ENCODE measurements around the gene GABBR1. TPM values are rescaled to one million over a fixed set of nuclear protein-coding genes. Genes with fewer than 3 reads are reported as not detected.

The GABBR1 gene
- total RNA-seq, 1 experiment from 2014 or later: 11.9 TPM

DNA sequence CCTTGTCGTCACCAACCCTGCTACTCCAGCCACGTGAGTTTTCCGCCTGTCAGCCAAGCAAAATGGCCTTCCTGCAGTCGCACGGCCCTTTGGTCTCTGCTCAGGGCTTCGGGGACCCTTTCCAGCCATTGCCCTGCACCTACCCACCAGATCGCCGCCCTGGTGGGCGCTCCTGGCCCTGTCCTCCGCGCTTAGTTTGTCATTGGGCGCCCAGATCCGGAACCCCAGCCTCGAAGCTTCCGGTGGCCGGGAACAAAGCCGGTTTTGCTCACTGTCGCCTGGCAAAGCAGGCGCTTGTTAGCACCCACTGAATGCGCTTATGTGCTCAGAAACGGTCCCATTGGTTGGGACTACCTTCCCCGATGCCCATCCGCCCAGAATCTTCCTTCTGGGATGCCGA lies 47.4 kb upstream of the GABBR1 start:
- POLR2A ChIA-PET: no interaction called here
- ATAC-seq (no peak), DNase-seq (ENCODE audit: low read depth, low spot score) (no peak)
- no peaks in the 10 kb centered on the region; the same call in 1 of the 2 replicates for H3K27me3 ChIP-seq (ENCODE audit: control insufficient read depth, insufficient read depth, low read length)
- in situ Hi-C loops (cut with HindIII; ENCODE audit: low pct_unique_long_range_greater_than_20kb, low sequenced_read_pairs): no loop called here
- H3K9me3 ChIP-seq (ENCODE audit: control insufficient read depth, insufficient read depth, low read depth, low read length): no peaks in the 10 kb centered on the region
- H3K4me3 ChIP-seq (ENCODE audit: low read depth in 2 of 2, low read length in 2 of 2): no peak overlapping the region
- no peak overlapping the region for H3K27ac ChIP-seq (ENCODE audit: low read length)
- no TSS peak for BruUV-seq (replicated peaks)
- CTCF ChIA-PET: no interaction called here
- TF ChIP-seq SIN3A (IDR thresholded peaks at IDR 0.05; ENCODE audit: borderline replicate concordance, insufficient read depth, low read depth, low read length) (no peak), TCF7L2 (IDR thresholded peaks at IDR 0.05; ENCODE audit: low read depth, low read length) (no peak), POLR2AphosphoS5 (IDR thresholded peaks at IDR 0.05; ENCODE audit: low read depth, low read length) (no peak)
- TF ChIP-seq, protein P1, sequence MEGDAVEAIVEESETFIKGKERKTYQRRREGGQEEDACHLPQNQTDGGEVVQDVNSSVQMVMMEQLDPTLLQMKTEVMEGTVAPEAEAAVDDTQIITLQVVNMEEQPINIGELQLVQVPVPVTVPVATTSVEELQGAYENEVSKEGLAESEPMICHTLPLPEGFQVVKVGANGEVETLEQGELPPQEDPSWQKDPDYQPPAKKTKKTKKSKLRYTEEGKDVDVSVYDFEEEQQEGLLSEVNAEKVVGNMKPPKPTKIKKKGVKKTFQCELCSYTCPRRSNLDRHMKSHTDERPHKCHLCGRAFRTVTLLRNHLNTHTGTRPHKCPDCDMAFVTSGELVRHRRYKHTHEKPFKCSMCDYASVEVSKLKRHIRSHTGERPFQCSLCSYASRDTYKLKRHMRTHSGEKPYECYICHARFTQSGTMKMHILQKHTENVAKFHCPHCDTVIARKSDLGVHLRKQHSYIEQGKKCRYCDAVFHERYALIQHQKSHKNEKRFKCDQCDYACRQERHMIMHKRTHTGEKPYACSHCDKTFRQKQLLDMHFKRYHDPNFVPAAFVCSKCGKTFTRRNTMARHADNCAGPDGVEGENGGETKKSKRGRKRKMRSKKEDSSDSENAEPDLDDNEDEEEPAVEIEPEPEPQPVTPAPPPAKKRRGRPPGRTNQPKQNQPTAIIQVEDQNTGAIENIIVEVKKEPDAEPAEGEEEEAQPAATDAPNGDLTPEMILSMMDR (IDR thresholded peaks at IDR 0.05): no peak
- intact Hi-C loops (cut with micrococcal nuclease; ENCODE audit: unreplicated experiment): no loop called here
- H3K4me1 ChIP-seq (ENCODE audit: control insufficient read depth, insufficient read depth, low read length): no peaks in the 10 kb centered on the region
- no peaks in the 10 kb centered on the region for H3K36me3 ChIP-seq (ENCODE audit: control insufficient read depth, insufficient read depth, low read length)

DNA sequence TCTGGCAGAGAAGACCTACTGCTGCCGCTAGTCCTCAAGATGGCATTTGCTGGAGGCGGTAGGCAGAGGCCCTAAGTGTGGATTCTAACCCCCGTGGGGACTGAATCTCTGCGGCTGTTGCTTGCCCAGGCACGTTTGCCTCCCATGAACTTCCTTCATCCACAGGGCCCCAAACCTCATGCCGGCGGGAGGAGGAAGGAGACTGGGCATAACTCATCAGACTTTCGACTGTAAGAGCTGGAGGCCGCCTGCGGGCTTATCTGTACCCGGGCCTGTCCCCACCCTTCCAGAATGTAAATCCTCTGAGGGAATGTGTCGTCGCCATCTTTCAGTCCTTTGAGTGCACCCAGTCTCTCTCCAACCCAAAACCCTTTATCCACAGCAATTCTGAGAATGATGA lies 47.0 kb upstream of the GABBR1 start:
- no peak for TF ChIP-seq SIN3A (IDR thresholded peaks at IDR 0.05; ENCODE audit: borderline replicate concordance, insufficient read depth, low read depth, low read length)
- TF ChIP-seq, protein P1 (IDR thresholded peaks at IDR 0.05): no peak
- DNase-seq (ENCODE audit: low read depth, low spot score) (no peak), ATAC-seq (no peak)
- no peaks in the 10 kb centered on the region; the same call in 1 of the 2 replicates for H3K27me3 ChIP-seq (ENCODE audit: control insufficient read depth, insufficient read depth, low read length)
- no TSS peak for BruUV-seq (replicated peaks)
- POLR2A ChIA-PET: no interaction called here
- H3K27ac ChIP-seq (ENCODE audit: low read length): no peak overlapping the region
- intact Hi-C loops (cut with micrococcal nuclease; ENCODE audit: unreplicated experiment) (no loop called here), in situ Hi-C loops (cut with HindIII; ENCODE audit: low pct_unique_long_range_greater_than_20kb, low sequenced_read_pairs) (no loop called here)
- no peaks in the 10 kb centered on the region for H3K4me1 ChIP-seq (ENCODE audit: control insufficient read depth, insufficient read depth, low read length)
- H3K36me3 ChIP-seq (ENCODE audit: control insufficient read depth, insufficient read depth, low read length): no peaks in the 10 kb centered on the region
- no peaks in the 10 kb centered on the region for H3K9me3 ChIP-seq (ENCODE audit: control insufficient read depth, insufficient read depth, low read depth, low read length)
- no peak overlapping the region for H3K4me3 ChIP-seq (ENCODE audit: low read depth in 2 of 2, low read length in 2 of 2)
- CTCF ChIA-PET: no interaction called here

DNA sequence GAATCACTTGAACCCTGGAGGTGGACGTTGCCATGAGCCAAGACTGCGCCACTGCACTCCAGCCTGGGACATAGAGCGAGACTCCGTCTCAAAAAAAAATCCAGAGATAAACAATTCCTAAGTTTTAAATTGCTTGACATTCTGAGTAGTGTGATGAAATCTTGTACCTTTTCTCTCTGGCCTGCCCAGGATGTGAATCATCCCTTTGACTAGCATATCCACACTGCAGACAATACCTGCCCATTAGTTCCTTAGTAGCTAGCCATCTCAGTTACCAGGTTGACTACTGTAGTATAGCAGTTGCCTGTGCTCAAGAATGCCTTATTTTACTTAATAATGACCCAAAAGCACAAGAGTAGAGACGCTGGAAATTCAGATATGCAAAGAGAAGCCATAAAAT lies 45.1 kb upstream of the GABBR1 start:
- Histone ChIP-seq H3K4me1 (ENCODE audit: control insufficient read depth, insufficient read depth, low read length) (no peaks in the 10 kb centered on the region), H3K27ac (ENCODE audit: low read length) (no peak overlapping the region), H3K27me3 (ENCODE audit: control insufficient read depth, insufficient read depth, low read length) (no peaks in the 10 kb centered on the region), H3K36me3 (ENCODE audit: control insufficient read depth, insufficient read depth, low read length) (no peaks in the 10 kb centered on the region), H3K9me3 (ENCODE audit: control insufficient read depth, insufficient read depth, low read depth, low read length) (no peaks in the 10 kb centered on the region), H3K4me3 (ENCODE audit: low read depth in 2 of 2, low read length in 2 of 2) (no peak overlapping the region)
- no TSS peak for BruUV-seq (replicated peaks)
- in situ Hi-C loops (cut with HindIII; ENCODE audit: low pct_unique_long_range_greater_than_20kb, low sequenced_read_pairs): no loop called here
- ChIA-PET CTCF (no interaction called here), POLR2A (no interaction called here)
- DNase-seq (ENCODE audit: low read depth, low spot score): no peak
- intact Hi-C loops (cut with micrococcal nuclease; ENCODE audit: unreplicated experiment): no loop called here
- TF ChIP-seq, protein P2, sequence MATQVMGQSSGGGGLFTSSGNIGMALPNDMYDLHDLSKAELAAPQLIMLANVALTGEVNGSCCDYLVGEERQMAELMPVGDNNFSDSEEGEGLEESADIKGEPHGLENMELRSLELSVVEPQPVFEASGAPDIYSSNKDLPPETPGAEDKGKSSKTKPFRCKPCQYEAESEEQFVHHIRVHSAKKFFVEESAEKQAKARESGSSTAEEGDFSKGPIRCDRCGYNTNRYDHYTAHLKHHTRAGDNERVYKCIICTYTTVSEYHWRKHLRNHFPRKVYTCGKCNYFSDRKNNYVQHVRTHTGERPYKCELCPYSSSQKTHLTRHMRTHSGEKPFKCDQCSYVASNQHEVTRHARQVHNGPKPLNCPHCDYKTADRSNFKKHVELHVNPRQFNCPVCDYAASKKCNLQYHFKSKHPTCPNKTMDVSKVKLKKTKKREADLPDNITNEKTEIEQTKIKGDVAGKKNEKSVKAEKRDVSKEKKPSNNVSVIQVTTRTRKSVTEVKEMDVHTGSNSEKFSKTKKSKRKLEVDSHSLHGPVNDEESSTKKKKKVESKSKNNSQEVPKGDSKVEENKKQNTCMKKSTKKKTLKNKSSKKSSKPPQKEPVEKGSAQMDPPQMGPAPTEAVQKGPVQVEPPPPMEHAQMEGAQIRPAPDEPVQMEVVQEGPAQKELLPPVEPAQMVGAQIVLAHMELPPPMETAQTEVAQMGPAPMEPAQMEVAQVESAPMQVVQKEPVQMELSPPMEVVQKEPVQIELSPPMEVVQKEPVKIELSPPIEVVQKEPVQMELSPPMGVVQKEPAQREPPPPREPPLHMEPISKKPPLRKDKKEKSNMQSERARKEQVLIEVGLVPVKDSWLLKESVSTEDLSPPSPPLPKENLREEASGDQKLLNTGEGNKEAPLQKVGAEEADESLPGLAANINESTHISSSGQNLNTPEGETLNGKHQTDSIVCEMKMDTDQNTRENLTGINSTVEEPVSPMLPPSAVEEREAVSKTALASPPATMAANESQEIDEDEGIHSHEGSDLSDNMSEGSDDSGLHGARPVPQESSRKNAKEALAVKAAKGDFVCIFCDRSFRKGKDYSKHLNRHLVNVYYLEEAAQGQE (IDR thresholded peaks at IDR 0.05; ENCODE audit: insufficient read depth in 1 of 2, low read depth in 2 of 2, low read length in 1 of 2): no peak
- TF ChIP-seq, protein P1 (IDR thresholded peaks at IDR 0.05): no peak
- TF ChIP-seq TCF7L2 (IDR thresholded peaks at IDR 0.05; ENCODE audit: low read depth, low read length): no peak
- TF ChIP-seq SIN3A (IDR thresholded peaks at IDR 0.05; ENCODE audit: borderline replicate concordance, insufficient read depth, low read depth, low read length): no peak
- no peak for TF ChIP-seq POLR2AphosphoS5 (IDR thresholded peaks at IDR 0.05; ENCODE audit: low read depth, low read length)
- ATAC-seq: no peak
